Measurements from ENCODE around the gene UBE2M. TPM values are rescaled to one million over a fixed set of nuclear protein-coding genes. Genes with fewer than 3 reads are reported as not detected.
"Not testable (repeated sequence)": the region's sequence is repeated elsewhere in the genome, so short reads cannot be mapped to it uniquely, and the experiment has no call there.

The UBE2M gene
- total RNA-seq: 10 to 100 TPM; 16.4 to 31.5 (median 21.7) TPM

GRCh38 chr19:58558066-58558622 is at the start of gene UBE2M:
UBE2M (minus strand) TSS chr19:58558611; CDS start chr19:58558381, 230 bp downstream.
- Histone ChIP-seq H3K4me3 (peak within 1 kb of the TSS; percentile 87), H3K36me3 (peaks cover 15% of the 10 kb centered on the region), H3K4me1 (peaks cover 80% of the 10 kb centered on the region), H3K9me3 (no peaks in the 10 kb centered on the region), H3K27me3 (no peaks in the 10 kb centered on the region), H3K27ac (peak within 1 kb of the TSS; percentile 99)
- TF ChIP-seq POLR2A (IDR thresholded peaks at IDR 0.05): no peak
- no peak for TF ChIP-seq EP300 (IDR thresholded peaks at IDR 0.05)
- no peak for TF ChIP-seq POLR2AphosphoS5 (IDR thresholded peaks at IDR 0.05)
- TF ChIP-seq, protein P1, sequence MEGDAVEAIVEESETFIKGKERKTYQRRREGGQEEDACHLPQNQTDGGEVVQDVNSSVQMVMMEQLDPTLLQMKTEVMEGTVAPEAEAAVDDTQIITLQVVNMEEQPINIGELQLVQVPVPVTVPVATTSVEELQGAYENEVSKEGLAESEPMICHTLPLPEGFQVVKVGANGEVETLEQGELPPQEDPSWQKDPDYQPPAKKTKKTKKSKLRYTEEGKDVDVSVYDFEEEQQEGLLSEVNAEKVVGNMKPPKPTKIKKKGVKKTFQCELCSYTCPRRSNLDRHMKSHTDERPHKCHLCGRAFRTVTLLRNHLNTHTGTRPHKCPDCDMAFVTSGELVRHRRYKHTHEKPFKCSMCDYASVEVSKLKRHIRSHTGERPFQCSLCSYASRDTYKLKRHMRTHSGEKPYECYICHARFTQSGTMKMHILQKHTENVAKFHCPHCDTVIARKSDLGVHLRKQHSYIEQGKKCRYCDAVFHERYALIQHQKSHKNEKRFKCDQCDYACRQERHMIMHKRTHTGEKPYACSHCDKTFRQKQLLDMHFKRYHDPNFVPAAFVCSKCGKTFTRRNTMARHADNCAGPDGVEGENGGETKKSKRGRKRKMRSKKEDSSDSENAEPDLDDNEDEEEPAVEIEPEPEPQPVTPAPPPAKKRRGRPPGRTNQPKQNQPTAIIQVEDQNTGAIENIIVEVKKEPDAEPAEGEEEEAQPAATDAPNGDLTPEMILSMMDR (IDR thresholded peaks at IDR 0.05): no peak
- DNase-seq (ENCODE audit: low spot score in 2 of 2): peak in 1 of 2 donors; percentile 90
- 0% methylated on average over 21 of the region's 62 CpGs for WGBS

- not testable (repeated sequence) for H3K4me3 ChIP-seq, H3K27me3 ChIP-seq, H3K27ac ChIP-seq, H3K4me1 ChIP-seq, H3K36me3 ChIP-seq, H3K9me3 ChIP-seq
- 91% methylated on average over 6 of the region's 28 CpGs for WGBS
- peak; percentile 61 to 65 for DNase-seq (ENCODE audit: low spot score in 2 of 2)
Observed at GRCh38 chr19:58607213-58607612, 48.8 kb upstream of the UBE2M start.

GRCh38 chr19:58606251-58606896 is 48.0 kb upstream of the UBE2M start:
- DNase-seq (ENCODE audit: low spot score in 2 of 2): peak in 1 of 2 donors; percentile 57
- H3K9me3 ChIP-seq, H3K27me3 ChIP-seq, H3K27ac ChIP-seq, H3K4me1 ChIP-seq, H3K4me3 ChIP-seq, H3K36me3 ChIP-seq: not testable (repeated sequence)
- WGBS: 85% methylated on average over 47 of the region's 62 CpGs
- TF ChIP-seq, protein P1 (IDR thresholded peaks at IDR 0.05): peak in 1 of 2 donors; percentile 19

DNA sequence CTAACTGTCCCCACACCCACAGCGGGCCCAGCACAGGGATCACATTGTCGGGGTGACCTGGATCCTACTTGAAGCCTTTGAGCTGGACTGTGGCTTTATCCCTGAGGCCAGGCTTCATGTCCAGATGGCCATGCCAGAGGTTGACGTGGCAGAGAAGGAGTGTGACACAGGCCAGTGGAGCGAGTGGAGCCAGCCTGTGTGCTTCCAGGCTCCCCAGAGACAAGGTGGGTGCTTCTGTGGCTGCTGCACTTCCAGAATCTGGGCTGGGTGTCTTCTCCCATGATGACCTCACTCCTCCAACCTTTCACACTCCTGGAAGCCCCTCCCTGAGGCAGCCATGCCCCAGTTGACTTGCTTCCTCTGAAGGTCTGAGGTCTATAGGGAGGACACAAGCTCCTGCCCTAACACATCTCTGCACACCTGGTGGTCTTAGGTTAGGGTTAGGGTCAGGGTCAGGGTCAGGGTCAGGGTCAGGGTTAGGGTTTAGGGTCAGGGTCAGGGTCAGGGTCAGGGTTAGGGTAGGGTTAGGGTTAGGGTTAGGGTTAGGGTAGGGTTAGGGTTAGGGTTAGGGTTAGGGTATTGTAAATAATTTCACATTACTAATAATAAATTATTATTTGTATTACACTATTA is 27.8 kb upstream of the UBE2M start:
- 100% methylated on average over 3 of the region's 4 CpGs for WGBS
- no peaks in the 10 kb centered on the region for H3K4me1 ChIP-seq
- no peaks in the 10 kb centered on the region for H3K9me3 ChIP-seq
- H3K27me3 ChIP-seq: no peaks in the 10 kb centered on the region
- no peak overlapping the region for H3K4me3 ChIP-seq
- no peak overlapping the region for H3K27ac ChIP-seq
- H3K36me3 ChIP-seq: peaks cover 24% of the 10 kb centered on the region
- TF ChIP-seq, protein P1 (IDR thresholded peaks at IDR 0.05): no peak
- TF ChIP-seq POLR2A (IDR thresholded peaks at IDR 0.05) (no peak), EP300 (IDR thresholded peaks at IDR 0.05) (no peak), POLR2AphosphoS5 (IDR thresholded peaks at IDR 0.05) (no peak)
- peak in 1 of 2 donors; percentile 64 for DNase-seq (ENCODE audit: low spot score in 2 of 2)

DNA sequence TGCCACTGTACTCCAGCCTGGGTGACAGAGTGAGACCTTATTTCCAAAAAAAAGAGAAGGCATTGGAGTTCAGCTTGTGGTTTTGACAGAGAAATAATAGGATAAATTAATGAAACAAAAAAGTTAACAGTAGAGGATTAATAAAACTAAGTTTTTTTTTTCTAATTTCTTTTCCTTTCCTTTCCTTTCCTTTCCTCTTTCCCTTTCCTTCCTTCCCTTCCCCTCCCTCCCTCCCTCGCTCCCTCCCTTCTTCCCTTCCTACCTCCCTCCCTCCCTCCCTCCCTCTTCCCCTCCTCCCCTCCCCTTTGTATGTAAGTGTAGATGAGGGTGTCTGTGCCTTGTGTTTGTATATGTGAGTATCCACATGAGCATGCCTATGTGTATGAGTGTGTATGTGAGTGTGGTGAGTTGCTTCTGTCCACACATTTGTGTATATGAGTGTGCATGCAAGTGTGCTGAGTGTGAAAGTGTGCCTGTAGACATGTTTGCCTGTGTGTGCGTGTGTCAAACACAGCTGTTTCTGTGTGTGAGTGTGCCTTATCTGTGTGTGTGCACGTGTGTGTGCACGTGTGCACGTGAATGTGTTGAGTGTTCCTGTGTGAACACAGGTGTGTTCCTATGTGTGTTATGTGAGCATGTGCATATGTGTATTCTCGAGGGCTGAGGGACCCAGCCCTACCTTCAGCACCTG is 27.2 kb upstream of the UBE2M start:
- WGBS: 75% methylated on average over 6 of the region's 6 CpGs
- Histone ChIP-seq H3K27me3 (no peaks in the 10 kb centered on the region), H3K4me1 (no peaks in the 10 kb centered on the region), H3K27ac (no peak overlapping the region), H3K4me3 (no peak overlapping the region), H3K9me3 (no peaks in the 10 kb centered on the region), H3K36me3 (peaks cover 24% of the 10 kb centered on the region)
- TF ChIP-seq, protein P1 (IDR thresholded peaks at IDR 0.05): no peak
- TF ChIP-seq EP300 (IDR thresholded peaks at IDR 0.05): no peak
- DNase-seq (ENCODE audit: low spot score in 2 of 2): no peak

All from suprapubic skin (tissue), 4 donors.